SK-N-SH treated with all-trans-retinoic acid at 6 μM for 48 hours (cell line): ENCODE measurements around the gene SEC16A.
A peak's percentile ranks its signal among the peaks of the same experiment; 100 is the strongest.

ENCODE experiments used
- ATAC-seq: fragments of 200-7000 bp; cut with Tn5 transposase; 3 replicates; pipeline ENCODE4 v1.9.1; 2020; ENCODE audit warnings: mild to moderate bottlenecking, moderate library complexity
- BACH2 ChIP-seq: fragments of 250-450 bp; sonication (Bioruptor Pico); IDR thresholded peaks from 2 replicates; pipeline ENCODE4 v1.9.0; 2021; ENCODE audit warnings: mild to moderate bottlenecking, borderline replicate concordance
- CREB5 ChIP-seq: fragments of 250-450 bp; sonication (Bioruptor Pico); IDR thresholded peaks from 2 replicates; pipeline ENCODE4 v1.5.1; 2020; ENCODE audit warnings: low read depth, mild to moderate bottlenecking, moderate library complexity
- CSDC2 ChIP-seq: fragments of 250-450 bp; sonication (Bioruptor Pico); IDR thresholded peaks from 2 replicates; pipeline ENCODE4 v1.5.0; 2020; ENCODE audit warnings: mild to moderate bottlenecking, moderate library complexity
- CSRNP3 ChIP-seq: fragments of 250-450 bp; sonication (Bioruptor Pico); IDR thresholded peaks from 2 replicates; pipeline ENCODE4 v1.5.1; 2021; ENCODE audit warnings: mild to moderate bottlenecking, moderate library complexity
- ESRRG ChIP-seq: fragments of 250-450 bp; sonication (Bioruptor Pico); IDR thresholded peaks from 2 replicates; pipeline ENCODE4 v1.6.1; 2021; ENCODE audit warnings: mild to moderate bottlenecking
- GLIS3 ChIP-seq: fragments of 250-450 bp; sonication (Bioruptor Pico); IDR thresholded peaks from 2 replicates; pipeline ENCODE4 v1.5.0; 2020; ENCODE audit warnings: mild to moderate bottlenecking, moderate library complexity
- ISL1 ChIP-seq: fragments of 250-450 bp; sonication (Bioruptor Pico); IDR thresholded peaks from 2 replicates; pipeline ENCODE4 v2.1.2; 2022; ENCODE audit warnings: mild to moderate bottlenecking, moderate library complexity
- OSR1 ChIP-seq: fragments of 250-450 bp; sonication (Bioruptor Pico); IDR thresholded peaks from 2 replicates; pipeline ENCODE4 v1.8.0; 2022; ENCODE audit warnings: moderate library complexity, mild to moderate bottlenecking, inconsistent platforms
- PPARA ChIP-seq: fragments of 250-450 bp; sonication (Bioruptor Pico); IDR thresholded peaks from 2 replicates; pipeline ENCODE4 v1.5.0; 2020; ENCODE audit warnings: mild to moderate bottlenecking, borderline replicate concordance
- RARB ChIP-seq: fragments of 250-450 bp; sonication (Bioruptor Pico); IDR thresholded peaks from 2 replicates; pipeline ENCODE4 v1.8.0; 2021; ENCODE audit warnings: mild to moderate bottlenecking, moderate library complexity
- SNAI2 ChIP-seq: fragments of 250-450 bp; sonication (Bioruptor Pico); IDR thresholded peaks from 2 replicates; pipeline ENCODE4 v1.5.0; 2020; ENCODE audit warnings: mild to moderate bottlenecking, moderate library complexity
- TCF4 ChIP-seq: fragments of 250-450 bp; sonication (Bioruptor Pico); IDR thresholded peaks from 2 replicates; pipeline ENCODE4 v1.8.0; 2021; ENCODE audit warnings: mild to moderate bottlenecking, moderate library complexity, borderline replicate concordance
- TOX ChIP-seq: fragments of 250-450 bp; sonication (Bioruptor Pico); IDR thresholded peaks from 2 replicates; pipeline ENCODE4 v1.8.0; 2021; ENCODE audit warnings: mild to moderate bottlenecking, moderate library complexity, borderline replicate concordance
- TSHZ2 ChIP-seq: fragments of 250-450 bp; sonication (Bioruptor Pico); IDR thresholded peaks from 2 replicates; pipeline ENCODE4 v1.5.0; 2020; ENCODE audit warnings: mild to moderate bottlenecking, moderate library complexity
- ZC3H10 ChIP-seq: fragments of 250-450 bp; sonication (Bioruptor Pico); IDR thresholded peaks from 2 replicates; pipeline ENCODE4 v1.5.1; 2021; ENCODE audit warnings: mild to moderate bottlenecking, moderate library complexity
- ZFP3 ChIP-seq: fragments of 250-450 bp; sonication (Bioruptor Pico); IDR thresholded peaks from 2 replicates; pipeline ENCODE4 v1.5.0; 2020; ENCODE audit warnings: mild to moderate bottlenecking, moderate library complexity
- ZFP30 ChIP-seq: fragments of 450-650 bp; formaldehyde crosslinking; IDR thresholded peaks from 2 replicates; pipeline ENCODE4 v1.5.0; 2022; ENCODE audit warnings: mild to moderate bottlenecking, moderate library complexity
- ZNF565 ChIP-seq: fragments of 450-650 bp; formaldehyde crosslinking; conservative IDR thresholded peaks from 2 replicates; pipeline ENCODE4 v1.5.0; 2020; ENCODE audit warnings: low read depth, mild to moderate bottlenecking, moderate library complexity
- ZNF70 ChIP-seq: fragments of 450-650 bp; formaldehyde crosslinking; IDR thresholded peaks from 2 replicates; pipeline ENCODE4 v1.5.0; 2020; ENCODE audit warnings: mild to moderate bottlenecking, moderate library complexity
- ZNF8 ChIP-seq: fragments of 450-650 bp; formaldehyde crosslinking; IDR thresholded peaks from 2 replicates; pipeline ENCODE4 v1.5.0; 2020; ENCODE audit warnings: mild to moderate bottlenecking, moderate library complexity
- TF ChIP-seq, protein P1 (sequence below): fragments of 250-450 bp; sonication (Bioruptor Pico); IDR thresholded peaks from 2 replicates; pipeline ENCODE4 v1.8.0; 2021; ENCODE audit warnings: low read depth, mild to moderate bottlenecking, moderate library complexity, borderline replicate concordance

The SEC16A gene

GRCh38 chr9:136400038-136400834 lies 82.6 kb downstream of the SEC16A start, which contains the start of gene SNAPC4:
Gene SNAPC4 (minus strand): TSS chr9:136400170. CDS start chr9:136398428, 1,742 bp downstream.
- ATAC-seq = peak; percentile 95
- TF ChIP-seq TSHZ2 (CRISPR knock-in tag) (peak; percentile 20; the same call in 1 of the 2 replicates), ZFP3 (no peak), ZC3H10 (CRISPR knock-in tag) (no peak), ESRRG (CRISPR knock-in tag) (no peak), TOX (CRISPR knock-in tag) (no peak), CSDC2 (peak; percentile 42; the same call in 1 of the 2 replicates), GLIS3 (no peak), OSR1 (no peak)

DNA sequence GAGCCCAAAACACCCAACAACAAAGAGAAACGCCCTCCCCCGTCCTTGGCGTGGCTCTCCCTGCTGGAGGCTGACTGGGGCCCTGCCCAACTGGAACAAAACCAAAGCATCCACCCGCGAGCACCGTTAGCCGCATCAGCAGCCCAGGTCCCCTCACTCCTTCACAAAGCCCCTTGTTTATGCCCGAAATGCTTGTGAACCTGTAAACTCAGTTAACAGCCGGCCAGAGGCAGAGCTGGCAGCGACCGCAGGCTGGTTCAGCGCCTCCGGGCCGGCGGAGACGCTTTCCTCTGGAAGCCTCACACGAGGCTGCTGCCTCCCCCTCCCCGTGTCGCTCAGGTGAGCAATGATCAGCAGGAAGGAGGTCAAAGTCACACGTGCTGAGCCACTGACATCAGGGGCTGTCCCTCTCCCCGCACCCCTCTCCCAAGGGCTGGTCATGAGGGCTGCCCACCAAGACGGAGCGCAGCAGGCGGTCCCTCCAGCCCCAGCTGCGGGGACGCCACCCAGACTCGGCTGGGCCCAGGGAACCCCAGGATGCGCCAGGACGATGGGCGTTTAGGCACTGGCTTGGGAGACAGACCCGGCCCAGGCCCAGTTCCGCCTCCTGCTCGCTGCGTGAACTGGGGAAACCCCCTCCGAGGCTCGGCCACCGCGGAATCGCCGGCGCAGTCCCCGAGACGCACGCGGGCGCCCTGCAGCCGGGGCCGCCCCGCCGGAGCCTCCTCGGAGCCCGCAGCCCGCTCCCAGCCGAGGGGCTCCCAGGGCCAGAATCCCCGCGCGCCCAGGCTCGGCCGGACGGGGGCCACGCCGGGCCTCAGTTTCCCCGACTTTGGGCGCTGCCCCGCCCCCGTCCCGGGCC lies 83.4 kb downstream of the SEC16A start:
- peak; percentile 35 for ATAC-seq
- no peak for TF ChIP-seq ZNF70
- no peak for TF ChIP-seq ZNF8
- no peak for TF ChIP-seq CSDC2
- no peak for TF ChIP-seq ZFP3
- TF ChIP-seq, protein P1, sequence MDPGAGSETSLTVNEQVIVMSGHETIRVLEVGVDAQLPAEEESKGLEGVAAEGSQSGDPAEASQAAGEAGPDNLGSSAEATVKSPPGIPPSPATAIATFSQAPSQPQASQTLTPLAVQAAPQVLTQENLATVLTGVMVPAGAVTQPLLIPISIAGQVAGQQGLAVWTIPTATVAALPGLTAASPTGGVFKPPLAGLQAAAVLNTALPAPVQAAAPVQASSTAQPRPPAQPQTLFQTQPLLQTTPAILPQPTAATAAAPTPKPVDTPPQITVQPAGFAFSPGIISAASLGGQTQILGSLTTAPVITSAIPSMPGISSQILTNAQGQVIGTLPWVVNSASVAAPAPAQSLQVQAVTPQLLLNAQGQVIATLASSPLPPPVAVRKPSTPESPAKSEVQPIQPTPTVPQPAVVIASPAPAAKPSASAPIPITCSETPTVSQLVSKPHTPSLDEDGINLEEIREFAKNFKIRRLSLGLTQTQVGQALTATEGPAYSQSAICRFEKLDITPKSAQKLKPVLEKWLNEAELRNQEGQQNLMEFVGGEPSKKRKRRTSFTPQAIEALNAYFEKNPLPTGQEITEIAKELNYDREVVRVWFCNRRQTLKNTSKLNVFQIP (CRISPR knock-in tag) = no peak
- no peak for TF ChIP-seq TSHZ2 (CRISPR knock-in tag)
- no peak for TF ChIP-seq ISL1 (CRISPR knock-in tag)
- TF ChIP-seq SNAI2 = no peak
- TF ChIP-seq ZFP30 (CRISPR knock-in tag) = no peak
- no peak for TF ChIP-seq PPARA (CRISPR knock-in tag)
- no peak for TF ChIP-seq ESRRG (CRISPR knock-in tag)
- TF ChIP-seq RARB (CRISPR knock-in tag) = no peak
- TF ChIP-seq CREB5 (CRISPR knock-in tag) = no peak
- TF ChIP-seq GLIS3 = no peak
- TF ChIP-seq TOX (CRISPR knock-in tag) = no peak

DNA sequence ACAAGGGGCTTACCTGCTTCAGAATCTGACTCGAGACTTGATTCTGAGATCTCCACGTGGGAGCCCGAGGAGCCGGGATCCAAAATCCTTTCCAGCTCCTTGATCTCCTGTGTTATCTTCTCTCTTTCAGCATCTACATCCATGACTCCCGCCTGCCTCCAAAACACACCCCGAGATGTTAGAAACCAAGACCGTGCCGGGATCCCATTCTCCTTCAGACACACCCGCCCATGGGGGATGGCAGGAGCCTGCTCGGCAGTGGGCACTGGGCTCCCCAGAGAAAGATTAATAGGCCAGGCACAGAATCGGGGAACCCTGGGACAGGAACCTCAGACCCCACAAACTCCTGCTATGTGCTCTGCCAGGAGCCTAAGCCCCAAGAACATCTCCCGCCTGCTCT lies 84.6 kb downstream of the SEC16A start:
- TF ChIP-seq ZNF565 (CRISPR knock-in tag) (no peak), ISL1 (CRISPR knock-in tag) (no peak), GLIS3 (no peak), ZNF70 (no peak), CSDC2 (no peak), ZNF8 (no peak), SNAI2 (no peak), CSRNP3 (CRISPR knock-in tag) (no peak), RARB (CRISPR knock-in tag) (no peak), BACH2 (no peak), TSHZ2 (CRISPR knock-in tag) (no peak), TCF4 (no peak)
- ATAC-seq = no peak
